K562 (cell line): ENCODE data around the gene EEF2K.

Source experiments
- CEBPZ ChIP-seq: fragments of 150-350 bp; IDR thresholded peaks from 2 replicates; pipeline ENCODE4 v1.6.1; 2014; ENCODE audit warnings: low read depth, mild to moderate bottlenecking, low read length, borderline replicate concordance
- ETV6 ChIP-seq, 3 experiments: fragments of 150-350 bp in 1 of 3; sonication (generic) in 1 of 3; formaldehyde crosslinking in 1 of 3; IDR thresholded peaks; 2 replicates each; pipeline versions ENCODE4 v1.6.1 to v1.8.0; 2014 to 2022; ENCODE audit warnings: borderline replicate concordance in 2 of 3, low read depth in 2 of 3, antibody characterized with exemption in 1 of 3, low read length in 1 of 3, mild to moderate bottlenecking in 1 of 3, missing genetic modification reagents in 1 of 3
- PHF20 ChIP-seq: fragments of 450-650 bp; IDR thresholded peaks from 2 replicates; pipeline ENCODE4 v1.6.1; 2018; ENCODE audit not compliant: partially characterized antibody
- ZNF584 ChIP-seq: fragments of 200-800 bp; sonication (Bioruptor generic); IDR thresholded peaks from 2 replicates; pipeline ENCODE4 v1.6.1; 2016; ENCODE audit warnings: low read depth, mild to moderate bottlenecking, missing genetic modification characterization, missing compliant biosample characterization

- TF ChIP-seq PHF20 (no peak), ZNF584 (no peak), ETV6 (IDR thresholded peaks at IDR 0.05; ENCODE audit: borderline replicate concordance in 1 of 2, low read depth in 2 of 2, low read length in 1 of 2) (no peak), ETV6 (CRISPR knock-in tag; IDR thresholded peaks at IDR 0.05; ENCODE audit: borderline replicate concordance) (no peak), CEBPZ (no peak)
Measured at GRCh38 chr16:22333457-22333994, 127.4 kb downstream of the EEF2K start.
